ENCODE measurements around the gene EYA4.

- TF ChIP-seq CTCF (IDR thresholded peaks at IDR 0.05; ENCODE audit: insufficient read depth, low read length, poor library complexity, severe bottlenecking) (no peak), EZH2phosphoT487 (conservative IDR thresholded peaks at IDR 0.05; ENCODE audit: low read length) (no peak)
Measured at GRCh38 chr6:133251688-133252087, 10.5 kb downstream of the EYA4 start.

Data from SU-DHL-6 (cell line).